Stimulated activated CD8-positive, alpha-beta memory T cell treated with anti-CD3 and anti-CD28 coated beads, Interleukin-15, amount 100 ng/mL, for 48 hours (primary cell): Measurements from ENCODE around the gene CHIT1.

Experiments used
- DNase-seq, 2 donors: peaks; one replicate each; pipeline ENCODE4 v3.0.0-alpha.2; 2020; ENCODE audit warnings: low read depth in 2 of 2

CHIT1 gene

GRCh38 chr1:203216274-203217138 lies 13.0 kb downstream of the CHIT1 start:
- peak; percentile 10 to 22 for DNase-seq

GRCh38 chr1:203215573-203215972 lies 13.9 kb downstream of the CHIT1 start:
- DNase-seq, result no peak

GRCh38 chr1:203214871-203215270 lies 14.6 kb downstream of the CHIT1 start:
- no peak for DNase-seq

GRCh38 chr1:203213126-203213525 lies 16.3 kb downstream of the CHIT1 start:
- no peak for DNase-seq

GRCh38 chr1:203211812-203212211 lies 17.7 kb downstream of the CHIT1 start:
- DNase-seq, result no peak

- DNase-seq, result no peak
These were observed 18.5 kb downstream of the CHIT1 start for GRCh38 chr1:203210988-203211387.

- no peak for DNase-seq
These were observed 19.1 kb downstream of the CHIT1 start for GRCh38 chr1:203210350-203210749.

- DNase-seq, result no peak
These were observed 21.3 kb downstream of the CHIT1 start for GRCh38 chr1:203208181-203208580.

GRCh38 chr1:203207751-203208150 lies 21.7 kb downstream of the CHIT1 start:
- DNase-seq, result no peak

- no peak for DNase-seq
These were observed 23.3 kb downstream of the CHIT1 start for GRCh38 chr1:203206129-203206687.

- no peak for DNase-seq
These were observed 24.7 kb downstream of the CHIT1 start for GRCh38 chr1:203204756-203205155.

GRCh38 chr1:203202431-203203245 lies 26.8 kb downstream of the CHIT1 start:
- no peak for DNase-seq

- no peak for DNase-seq
These were observed 27.8 kb downstream of the CHIT1 start for GRCh38 chr1:203201516-203202205.

- DNase-seq, result no peak
These were observed 28.6 kb downstream of the CHIT1 start for GRCh38 chr1:203200916-203201315.

GRCh38 chr1:203199816-203200571 lies 29.5 kb downstream of the CHIT1 start:
- no peak for DNase-seq

GRCh38 chr1:203199481-203199815 lies 30.0 kb downstream of the CHIT1 start:
- DNase-seq, result no peak

- DNase-seq, result no peak
These were observed 30.5 kb downstream of the CHIT1 start for GRCh38 chr1:203199002-203199401.

- DNase-seq, result no peak
These were observed 31.8 kb downstream of the CHIT1 start for GRCh38 chr1:203197625-203198024.

GRCh38 chr1:203196371-203196770 lies 33.1 kb downstream of the CHIT1 start:
- no peak for DNase-seq

- no peak for DNase-seq
These were observed 38.5 kb downstream of the CHIT1 start for GRCh38 chr1:203190949-203191348.

GRCh38 chr1:203189951-203190352 lies 39.5 kb downstream of the CHIT1 start:
- DNase-seq, result no peak
